ENCODE measurements around the gene SNRPB.

SNRPB gene

DNA sequence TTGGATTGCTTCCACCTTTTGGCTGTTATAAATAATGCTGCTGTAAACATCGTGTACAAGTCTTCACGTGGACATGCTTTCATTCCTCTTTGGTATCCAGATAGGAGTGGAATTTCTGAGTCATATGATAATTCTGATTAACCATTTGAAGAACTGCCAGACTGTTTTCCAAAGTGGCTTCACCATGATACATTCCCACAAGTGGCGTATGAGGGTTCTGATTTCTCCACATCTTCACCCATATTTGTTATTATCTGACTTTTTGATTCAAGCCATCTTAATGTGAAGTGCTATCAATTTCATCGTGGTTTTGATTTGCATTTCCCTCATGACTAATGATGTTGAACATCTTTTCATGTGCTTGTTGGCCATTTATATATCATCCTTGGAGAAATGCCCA, 2.9 kb upstream of the SNRPB start:
- DNase-seq, result no peak

- peak; percentile 67 for DNase-seq
These were observed 582 bp downstream of the SNRPB start for GRCh38 chr20:2469991-2470422.

DNA sequence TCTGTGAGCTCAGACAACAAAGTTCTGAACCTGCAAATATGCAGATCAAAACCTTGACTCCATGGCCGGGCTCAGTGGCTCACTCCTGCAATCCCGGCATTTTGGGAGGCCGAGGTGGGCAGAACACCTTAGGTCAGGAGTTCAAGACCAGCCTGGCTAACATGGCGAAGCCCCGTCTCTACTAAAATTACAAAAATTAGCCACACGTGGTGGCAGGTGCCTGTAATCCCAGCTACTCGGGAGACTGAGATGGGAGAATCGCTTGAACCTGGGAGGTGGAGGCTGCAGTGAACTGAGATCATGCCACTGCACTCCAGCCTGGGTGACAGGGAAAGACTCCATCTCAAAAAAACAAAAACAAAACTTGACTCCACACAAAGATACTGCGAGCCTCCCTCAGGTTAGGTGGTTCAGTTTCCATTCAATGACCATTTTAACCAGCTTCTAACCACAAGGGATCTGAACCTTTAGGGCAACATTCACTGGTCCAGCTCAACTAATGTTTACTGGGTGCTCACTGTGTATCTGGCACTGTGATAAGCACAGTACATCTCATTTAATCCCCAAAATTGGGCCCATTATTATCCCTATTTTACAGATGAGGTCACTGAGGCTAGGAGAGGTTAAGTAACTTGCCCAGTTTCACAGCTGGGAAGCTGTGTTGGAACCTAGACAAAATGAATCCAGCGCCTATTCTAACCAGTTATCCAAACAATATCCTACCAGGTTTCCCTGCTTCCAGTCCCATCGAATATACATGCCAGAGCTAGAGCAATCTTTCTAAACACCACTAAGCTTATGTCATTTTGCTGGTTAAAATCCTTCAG, 1.8 kb downstream of the SNRPB start:
- DNase-seq, result no peak

GRCh38 chr20:2467412-2467811, 3.2 kb downstream of the SNRPB start:
- DNase-seq, result no peak

DNA sequence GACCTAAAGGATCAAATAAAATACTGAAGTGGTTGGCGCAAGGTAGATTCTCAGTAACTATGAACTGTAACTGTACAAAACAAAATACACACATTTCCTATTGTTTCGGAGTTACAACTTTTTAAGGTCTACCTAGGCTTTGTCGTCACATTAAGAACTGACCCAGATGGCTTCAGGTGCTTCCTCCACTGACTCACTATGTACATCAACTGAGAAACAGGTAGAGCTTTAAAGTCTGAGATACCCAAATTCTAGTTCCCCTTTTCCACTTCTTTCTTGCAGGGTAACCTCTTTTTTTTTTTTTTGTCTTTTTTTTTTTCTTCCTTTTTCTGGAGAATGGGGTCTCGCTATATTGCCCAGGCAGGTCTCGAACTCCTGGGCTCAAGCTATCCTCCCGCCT, 5.5 kb downstream of the SNRPB start:
- no peak for DNase-seq

- no peak for DNase-seq
These were observed 6.8 kb downstream of the SNRPB start for GRCh38 chr20:2463616-2464365.

- no peak for DNase-seq
These were observed 8.1 kb downstream of the SNRPB start for GRCh38 chr20:2462484-2462883.

GRCh38 chr20:2460752-2461424, 9.7 kb downstream of the SNRPB start:
- DNase-seq, result no peak

GRCh38 chr20:2459981-2460751, 10.4 kb downstream of the SNRPB start:
- no peak for DNase-seq

- peak; percentile 50 for DNase-seq
These were observed 11.6 kb downstream of the SNRPB start for GRCh38 chr20:2458919-2459499.

GRCh38 chr20:2455771-2456497, 14.7 kb downstream of the SNRPB start:
- DNase-seq, result peak; percentile 21

- DNase-seq, result no peak
These were observed 16.8 kb downstream of the SNRPB start for GRCh38 chr20:2453792-2454191.

GRCh38 chr20:2451939-2452732, 18.5 kb downstream of the SNRPB start:
- peak; percentile 84 for DNase-seq

GRCh38 chr20:2451422-2451821, 19.2 kb downstream of the SNRPB start:
- no peak for DNase-seq

GRCh38 chr20:2449386-2449785, 21.2 kb downstream of the SNRPB start:
- DNase-seq, result no peak

GRCh38 chr20:2446845-2447244, 23.7 kb downstream of the SNRPB start:
- DNase-seq, result peak; percentile 71

- DNase-seq, result no peak
These were observed 39.4 kb downstream of the SNRPB start for GRCh38 chr20:2431185-2431584.

- DNase-seq, result no peak
These were observed 40.1 kb downstream of the SNRPB start for GRCh38 chr20:2430538-2430937.

GRCh38 chr20:2429051-2429450, 41.5 kb downstream of the SNRPB start:
- no peak for DNase-seq

- peak; percentile 31 for DNase-seq
These were observed 49.3 kb downstream of the SNRPB start for GRCh38 chr20:2421247-2421646.

- no peak for DNase-seq
These were observed 50.1 kb downstream of the SNRPB start for GRCh38 chr20:2420510-2420909.
